Measurements from ENCODE around the gene RAPGEF5. TPM values are rescaled to one million over a fixed set of nuclear protein-coding genes. Genes with fewer than 3 reads are reported as not detected.

RAPGEF5 gene
- total RNA-seq, 1 donor from 2014 or later: 139 TPM

DNA sequence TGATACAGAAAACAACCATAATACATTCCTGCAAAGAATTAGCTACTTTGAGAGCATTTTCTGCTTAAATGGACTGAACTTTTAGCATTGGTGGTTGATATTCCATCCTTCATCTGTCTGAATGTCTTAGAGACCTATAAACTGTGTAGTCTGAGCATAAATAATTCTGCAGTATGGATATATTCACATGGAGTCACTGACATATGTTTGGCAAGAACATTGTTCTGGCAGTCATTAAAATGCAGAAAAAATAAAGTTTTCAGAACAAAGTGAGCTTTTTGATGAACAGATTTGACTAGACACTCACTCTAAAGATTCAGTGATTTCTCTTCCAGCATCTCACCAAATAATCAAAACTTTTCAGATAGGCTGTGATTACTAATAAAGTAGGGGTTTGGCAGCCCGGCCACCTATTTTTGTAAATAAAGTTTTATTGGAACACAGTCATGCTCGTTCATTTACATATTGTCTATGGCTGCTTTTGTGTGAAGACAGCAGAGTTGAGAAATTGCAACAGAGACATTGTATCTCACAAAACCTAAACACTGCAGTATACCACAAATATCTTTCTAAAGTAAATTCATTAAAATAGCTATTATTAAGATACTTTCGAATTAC is 44.1 kb upstream of the RAPGEF5 start:
- ATAC-seq: no peak
- Histone ChIP-seq H3K4me1 (no peaks in the 10 kb centered on the region), H3K9me3 (no peaks in the 10 kb centered on the region), H3K36me3 (no peaks in the 10 kb centered on the region), H3K4me3 (no peak overlapping the region), H3K27ac (no peak overlapping the region), H3K27me3 (no peaks in the 10 kb centered on the region)
- TF ChIP-seq, protein P1, sequence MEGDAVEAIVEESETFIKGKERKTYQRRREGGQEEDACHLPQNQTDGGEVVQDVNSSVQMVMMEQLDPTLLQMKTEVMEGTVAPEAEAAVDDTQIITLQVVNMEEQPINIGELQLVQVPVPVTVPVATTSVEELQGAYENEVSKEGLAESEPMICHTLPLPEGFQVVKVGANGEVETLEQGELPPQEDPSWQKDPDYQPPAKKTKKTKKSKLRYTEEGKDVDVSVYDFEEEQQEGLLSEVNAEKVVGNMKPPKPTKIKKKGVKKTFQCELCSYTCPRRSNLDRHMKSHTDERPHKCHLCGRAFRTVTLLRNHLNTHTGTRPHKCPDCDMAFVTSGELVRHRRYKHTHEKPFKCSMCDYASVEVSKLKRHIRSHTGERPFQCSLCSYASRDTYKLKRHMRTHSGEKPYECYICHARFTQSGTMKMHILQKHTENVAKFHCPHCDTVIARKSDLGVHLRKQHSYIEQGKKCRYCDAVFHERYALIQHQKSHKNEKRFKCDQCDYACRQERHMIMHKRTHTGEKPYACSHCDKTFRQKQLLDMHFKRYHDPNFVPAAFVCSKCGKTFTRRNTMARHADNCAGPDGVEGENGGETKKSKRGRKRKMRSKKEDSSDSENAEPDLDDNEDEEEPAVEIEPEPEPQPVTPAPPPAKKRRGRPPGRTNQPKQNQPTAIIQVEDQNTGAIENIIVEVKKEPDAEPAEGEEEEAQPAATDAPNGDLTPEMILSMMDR (IDR thresholded peaks at IDR 0.05): no peak
- intact Hi-C loops (cut with DNase I): no loop called here
- no peak for DNase-seq

DNA sequence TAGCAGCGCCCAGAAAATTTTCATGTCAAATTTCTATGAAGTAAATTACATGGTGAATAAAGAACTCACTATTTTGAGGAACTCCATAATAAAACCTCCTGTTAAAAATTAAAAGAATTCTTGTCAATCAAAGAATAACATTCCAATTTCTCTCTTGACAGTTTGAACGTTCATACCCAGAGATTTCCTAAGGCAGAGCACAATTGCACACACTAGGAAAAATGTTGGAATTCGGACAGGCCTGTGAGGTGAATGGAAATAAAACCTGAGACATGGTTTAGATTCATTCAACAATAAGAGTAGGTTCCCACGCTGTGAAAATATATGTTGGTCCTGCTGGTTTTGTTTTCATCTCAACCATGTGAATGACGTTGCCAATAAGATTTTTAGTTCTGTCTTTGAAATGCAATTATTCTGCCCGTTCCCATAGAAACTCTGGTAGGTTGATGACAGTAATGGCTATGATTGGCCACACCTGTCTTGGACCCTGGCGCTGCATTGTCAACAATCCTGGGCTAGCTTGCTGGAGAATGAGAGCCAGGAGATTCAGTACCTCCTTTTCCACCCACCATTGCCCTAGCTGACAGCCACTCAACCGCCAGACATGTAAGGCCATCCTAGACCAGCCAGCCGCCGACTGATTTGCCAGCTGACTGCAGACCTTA is 43.3 kb upstream of the RAPGEF5 start:
- Histone ChIP-seq H3K27me3 (no peaks in the 10 kb centered on the region), H3K9me3 (no peaks in the 10 kb centered on the region), H3K4me1 (no peaks in the 10 kb centered on the region), H3K27ac (no peak overlapping the region), H3K4me3 (no peak overlapping the region), H3K36me3 (no peaks in the 10 kb centered on the region)
- DNase-seq (no peak), ATAC-seq (no peak)
- intact Hi-C loops (cut with DNase I): no loop called here
- TF ChIP-seq, protein P1 (IDR thresholded peaks at IDR 0.05): no peak

DNA sequence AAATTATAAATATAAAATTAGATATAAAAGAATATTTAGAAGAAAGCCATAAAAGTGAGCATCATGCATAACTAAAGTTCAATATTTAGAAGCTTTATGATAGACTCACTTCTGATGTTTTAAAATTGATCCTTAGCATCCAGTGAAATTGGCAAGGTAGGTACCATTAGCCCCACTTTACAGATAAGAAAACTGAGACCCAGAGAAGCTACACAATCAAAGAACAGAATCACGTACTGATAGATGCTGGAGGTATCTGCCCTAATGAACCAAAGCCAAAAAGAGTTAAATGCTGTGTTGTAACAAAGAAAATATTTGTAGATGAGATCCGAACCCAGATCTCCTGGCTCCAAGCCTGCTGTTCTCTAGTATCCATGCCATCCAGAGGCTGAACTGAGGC is 42.6 kb upstream of the RAPGEF5 start:
- no peak for DNase-seq

DNA sequence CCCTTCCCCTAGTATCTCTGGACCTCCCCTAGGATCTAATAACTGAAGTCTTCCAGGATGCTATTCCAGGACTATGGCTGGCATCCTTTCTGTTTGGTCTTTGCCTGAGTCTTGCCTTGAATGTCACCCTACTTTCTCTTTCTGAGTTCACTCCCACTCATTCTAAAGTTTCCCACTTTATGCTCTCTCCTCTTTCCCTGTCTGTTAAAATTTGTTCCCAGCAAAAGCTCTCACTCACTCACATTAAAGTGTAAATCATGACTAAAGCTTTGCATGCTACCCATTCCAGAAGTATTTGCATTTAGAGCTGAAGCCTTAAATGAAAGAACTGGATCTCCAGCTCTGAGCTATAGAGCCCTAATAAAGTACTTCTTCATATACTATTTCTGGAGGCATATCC is 42.1 kb upstream of the RAPGEF5 start:
- no peak for ATAC-seq
- no peak for DNase-seq
- TF ChIP-seq, protein P1 (IDR thresholded peaks at IDR 0.05): no peak

More for the DNA sequence above, 42.6 kb upstream of the RAPGEF5 start:
- H3K27me3 ChIP-seq: no peaks in the 10 kb centered on the region
- H3K4me3 ChIP-seq: no peak overlapping the region
- no peaks in the 10 kb centered on the region for H3K9me3 ChIP-seq
- no peaks in the 10 kb centered on the region for H3K36me3 ChIP-seq
- intact Hi-C loops (cut with DNase I): no loop called here
- no peak overlapping the region for H3K27ac ChIP-seq
- ATAC-seq: no peak
- no peaks in the 10 kb centered on the region for H3K4me1 ChIP-seq
- TF ChIP-seq, protein P1 (IDR thresholded peaks at IDR 0.05): no peak

DNA sequence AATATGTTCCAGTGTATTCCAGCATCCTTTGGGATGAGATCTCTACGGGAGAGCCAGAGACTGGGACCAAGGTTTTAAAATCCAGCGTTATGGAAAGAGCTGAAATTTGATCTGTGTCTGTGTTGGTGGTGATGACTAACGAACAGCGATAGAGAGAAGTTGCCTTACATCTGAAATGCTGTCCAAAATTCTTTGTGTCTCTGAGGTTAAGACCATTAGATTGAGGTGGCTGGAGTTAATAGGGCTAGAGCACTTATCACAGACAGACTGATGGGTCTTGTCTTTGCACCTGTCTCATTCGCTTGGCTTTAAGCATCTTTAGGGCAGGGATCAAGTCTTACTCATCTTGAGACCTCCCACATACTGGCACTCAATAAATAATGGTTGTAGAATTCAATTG is 41.0 kb upstream of the RAPGEF5 start:
- Histone ChIP-seq H3K27ac (no peak overlapping the region), H3K4me1 (no peaks in the 10 kb centered on the region), H3K4me3 (no peak overlapping the region), H3K36me3 (no peaks in the 10 kb centered on the region), H3K27me3 (no peaks in the 10 kb centered on the region), H3K9me3 (no peaks in the 10 kb centered on the region)
- DNase-seq (no peak), ATAC-seq (no peak)
- TF ChIP-seq, protein P1 (IDR thresholded peaks at IDR 0.05): no peak
- intact Hi-C loops (cut with DNase I): no loop called here

More for the DNA sequence above, 42.1 kb upstream of the RAPGEF5 start:
- H3K27ac ChIP-seq: no peak overlapping the region
- no peaks in the 10 kb centered on the region for H3K36me3 ChIP-seq
- no peaks in the 10 kb centered on the region for H3K4me1 ChIP-seq
- no peaks in the 10 kb centered on the region for H3K27me3 ChIP-seq
- intact Hi-C loops (cut with DNase I): no loop called here
- no peaks in the 10 kb centered on the region for H3K9me3 ChIP-seq
- H3K4me3 ChIP-seq: no peak overlapping the region
